ENCODE data around the gene PLAC9. TPM values are rescaled to one million over a fixed set of nuclear protein-coding genes. Genes with fewer than 3 reads are reported as not detected.

Gene PLAC9
- total and polyA plus RNA-seq, 2 experiments from 2014 or later, result 1.1 to 11.0 TPM

DNA sequence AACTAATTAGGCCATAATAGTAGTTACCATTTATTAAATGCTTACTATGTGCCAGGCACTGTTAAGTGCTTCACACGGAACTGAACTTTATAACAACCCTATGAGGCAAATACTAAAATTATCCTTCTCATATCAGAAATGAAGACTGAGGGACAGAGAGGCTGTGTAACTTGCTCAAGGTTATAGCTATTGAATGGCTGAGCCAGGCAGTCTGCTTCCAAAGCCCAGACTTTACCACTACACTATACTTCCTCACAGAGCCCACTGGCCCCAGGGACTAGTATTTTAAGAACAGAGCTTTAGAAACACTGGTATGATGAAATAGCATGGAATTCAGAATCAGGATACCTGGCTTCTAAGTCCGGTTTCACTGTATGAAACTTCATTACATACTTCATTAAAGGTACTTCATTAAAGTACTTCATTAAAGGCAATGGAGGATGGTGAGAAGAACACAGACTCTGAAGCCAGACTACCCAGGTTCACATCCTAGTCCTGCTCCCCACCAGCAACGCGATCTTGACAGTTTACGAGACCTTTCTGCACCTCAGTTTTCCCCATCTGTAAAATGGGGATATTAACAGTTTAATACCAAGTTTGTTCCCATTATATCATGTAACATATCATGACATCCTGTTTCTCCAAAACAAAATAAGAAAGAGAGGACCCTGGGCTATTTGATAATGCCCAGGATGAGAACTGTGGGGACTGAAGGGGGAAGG is 53.2 kb downstream of the PLAC9 start:
- DNase-seq (ENCODE audit: low spot score), result no peak
- no peaks in the 10 kb centered on the region for H3K27me3 Mint-ChIP-seq (ENCODE audit: insufficient read depth, low read depth, poor library complexity)

More for the DNA sequence above, 53.2 kb downstream of the PLAC9 start:
- H3K4me1 ChIP-seq (ENCODE audit: insufficient read depth), result no peaks in the 10 kb centered on the region; the same call in 1 of the 2 replicates
- ATAC-seq, result no peak
- H3K4me3 Mint-ChIP-seq, result no peak overlapping the region
- no peak overlapping the region for H3K4me2 ChIP-seq
- H2AFZ ChIP-seq, result no peak overlapping the region
- H3K36me3 Mint-ChIP-seq (ENCODE audit: low read depth), result no peaks in the 10 kb centered on the region
- peaks cover 19% of the 10 kb centered on the region for H3K4me1 Mint-ChIP-seq
- no peak overlapping the region for H3K27ac ChIP-seq (ENCODE audit: low read depth)
- no peaks in the 10 kb centered on the region for H3K36me3 ChIP-seq (ENCODE audit: insufficient read depth)
- H3K27ac Mint-ChIP-seq, result no peak overlapping the region
- no peak for TF ChIP-seq STAT1 (IDR thresholded peaks at IDR 0.05; ENCODE audit: unreplicated experiment)
- TF ChIP-seq NANOG (IDR thresholded peaks at IDR 0.05; ENCODE audit: borderline replicate concordance), result no peak
- no peak for TF ChIP-seq POLR2AphosphoS5 (IDR thresholded peaks at IDR 0.05; ENCODE audit: low read depth)
- TF ChIP-seq, protein P1, sequence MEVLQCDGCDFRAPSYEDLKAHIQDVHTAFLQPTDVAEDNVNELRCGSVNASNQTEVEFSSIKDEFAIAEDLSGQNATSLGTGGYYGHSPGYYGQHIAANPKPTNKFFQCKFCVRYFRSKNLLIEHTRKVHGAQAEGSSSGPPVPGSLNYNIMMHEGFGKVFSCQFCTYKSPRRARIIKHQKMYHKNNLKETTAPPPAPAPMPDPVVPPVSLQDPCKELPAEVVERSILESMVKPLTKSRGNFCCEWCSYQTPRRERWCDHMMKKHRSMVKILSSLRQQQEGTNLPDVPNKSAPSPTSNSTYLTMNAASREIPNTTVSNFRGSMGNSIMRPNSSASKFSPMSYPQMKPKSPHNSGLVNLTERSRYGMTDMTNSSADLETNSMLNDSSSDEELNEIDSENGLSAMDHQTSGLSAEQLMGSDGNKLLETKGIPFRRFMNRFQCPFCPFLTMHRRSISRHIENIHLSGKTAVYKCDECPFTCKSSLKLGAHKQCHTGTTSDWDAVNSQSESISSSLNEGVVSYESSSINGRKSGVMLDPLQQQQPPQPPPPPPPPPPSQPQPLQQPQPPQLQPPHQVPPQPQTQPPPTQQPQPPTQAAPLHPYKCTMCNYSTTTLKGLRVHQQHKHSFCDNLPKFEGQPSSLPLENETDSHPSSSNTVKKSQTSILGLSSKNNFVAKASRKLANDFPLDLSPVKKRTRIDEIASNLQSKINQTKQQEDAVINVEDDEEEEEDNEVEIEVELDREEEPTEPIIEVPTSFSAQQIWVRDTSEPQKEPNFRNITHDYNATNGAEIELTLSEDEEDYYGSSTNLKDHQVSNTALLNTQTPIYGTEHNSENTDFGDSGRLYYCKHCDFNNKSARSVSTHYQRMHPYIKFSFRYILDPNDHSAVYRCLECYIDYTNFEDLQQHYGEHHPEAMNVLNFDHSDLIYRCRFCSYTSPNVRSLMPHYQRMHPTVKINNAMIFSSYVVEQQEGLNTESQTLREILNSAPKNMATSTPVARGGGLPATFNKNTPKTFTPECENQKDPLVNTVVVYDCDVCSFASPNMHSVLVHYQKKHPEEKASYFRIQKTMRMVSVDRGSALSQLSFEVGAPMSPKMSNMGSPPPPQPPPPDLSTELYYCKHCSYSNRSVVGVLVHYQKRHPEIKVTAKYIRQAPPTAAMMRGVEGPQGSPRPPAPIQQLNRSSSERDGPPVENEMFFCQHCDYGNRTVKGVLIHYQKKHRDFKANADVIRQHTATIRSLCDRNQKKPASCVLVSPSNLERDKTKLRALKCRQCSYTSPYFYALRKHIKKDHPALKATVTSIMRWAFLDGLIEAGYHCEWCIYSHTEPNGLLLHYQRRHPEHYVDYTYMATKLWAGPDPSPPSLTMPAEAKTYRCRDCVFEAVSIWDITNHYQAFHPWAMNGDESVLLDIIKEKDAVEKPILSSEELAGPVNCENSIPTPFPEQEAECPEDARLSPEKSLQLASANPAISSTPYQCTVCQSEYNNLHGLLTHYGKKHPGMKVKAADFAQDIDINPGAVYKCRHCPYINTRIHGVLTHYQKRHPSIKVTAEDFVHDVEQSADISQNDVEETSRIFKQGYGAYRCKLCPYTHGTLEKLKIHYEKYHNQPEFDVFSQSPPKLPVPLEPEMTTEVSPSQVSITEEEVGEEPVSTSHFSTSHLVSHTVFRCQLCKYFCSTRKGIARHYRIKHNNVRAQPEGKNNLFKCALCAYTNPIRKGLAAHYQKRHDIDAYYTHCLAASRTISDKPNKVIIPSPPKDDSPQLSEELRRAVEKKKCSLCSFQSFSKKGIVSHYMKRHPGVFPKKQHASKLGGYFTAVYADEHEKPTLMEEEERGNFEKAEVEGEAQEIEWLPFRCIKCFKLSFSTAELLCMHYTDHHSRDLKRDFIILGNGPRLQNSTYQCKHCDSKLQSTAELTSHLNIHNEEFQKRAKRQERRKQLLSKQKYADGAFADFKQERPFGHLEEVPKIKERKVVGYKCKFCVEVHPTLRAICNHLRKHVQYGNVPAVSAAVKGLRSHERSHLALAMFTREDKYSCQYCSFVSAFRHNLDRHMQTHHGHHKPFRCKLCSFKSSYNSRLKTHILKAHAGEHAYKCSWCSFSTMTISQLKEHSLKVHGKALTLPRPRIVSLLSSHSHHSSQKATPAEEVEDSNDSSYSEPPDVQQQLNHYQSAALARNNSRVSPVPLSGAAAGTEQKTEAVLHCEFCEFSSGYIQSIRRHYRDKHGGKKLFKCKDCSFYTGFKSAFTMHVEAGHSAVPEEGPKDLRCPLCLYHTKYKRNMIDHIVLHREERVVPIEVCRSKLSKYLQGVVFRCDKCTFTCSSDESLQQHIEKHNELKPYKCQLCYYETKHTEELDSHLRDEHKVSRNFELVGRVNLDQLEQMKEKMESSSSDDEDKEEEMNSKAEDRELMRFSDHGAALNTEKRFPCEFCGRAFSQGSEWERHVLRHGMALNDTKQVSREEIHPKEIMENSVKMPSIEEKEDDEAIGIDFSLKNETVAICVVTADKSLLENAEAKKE (CRISPR knock-in tag; IDR thresholded peaks at IDR 0.05), result no peak
- TF ChIP-seq, protein P2, sequence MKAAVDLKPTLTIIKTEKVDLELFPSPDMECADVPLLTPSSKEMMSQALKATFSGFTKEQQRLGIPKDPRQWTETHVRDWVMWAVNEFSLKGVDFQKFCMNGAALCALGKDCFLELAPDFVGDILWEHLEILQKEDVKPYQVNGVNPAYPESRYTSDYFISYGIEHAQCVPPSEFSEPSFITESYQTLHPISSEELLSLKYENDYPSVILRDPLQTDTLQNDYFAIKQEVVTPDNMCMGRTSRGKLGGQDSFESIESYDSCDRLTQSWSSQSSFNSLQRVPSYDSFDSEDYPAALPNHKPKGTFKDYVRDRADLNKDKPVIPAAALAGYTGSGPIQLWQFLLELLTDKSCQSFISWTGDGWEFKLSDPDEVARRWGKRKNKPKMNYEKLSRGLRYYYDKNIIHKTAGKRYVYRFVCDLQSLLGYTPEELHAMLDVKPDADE (IDR thresholded peaks at IDR 0.05), result no peak
- TF ChIP-seq, protein P3, sequence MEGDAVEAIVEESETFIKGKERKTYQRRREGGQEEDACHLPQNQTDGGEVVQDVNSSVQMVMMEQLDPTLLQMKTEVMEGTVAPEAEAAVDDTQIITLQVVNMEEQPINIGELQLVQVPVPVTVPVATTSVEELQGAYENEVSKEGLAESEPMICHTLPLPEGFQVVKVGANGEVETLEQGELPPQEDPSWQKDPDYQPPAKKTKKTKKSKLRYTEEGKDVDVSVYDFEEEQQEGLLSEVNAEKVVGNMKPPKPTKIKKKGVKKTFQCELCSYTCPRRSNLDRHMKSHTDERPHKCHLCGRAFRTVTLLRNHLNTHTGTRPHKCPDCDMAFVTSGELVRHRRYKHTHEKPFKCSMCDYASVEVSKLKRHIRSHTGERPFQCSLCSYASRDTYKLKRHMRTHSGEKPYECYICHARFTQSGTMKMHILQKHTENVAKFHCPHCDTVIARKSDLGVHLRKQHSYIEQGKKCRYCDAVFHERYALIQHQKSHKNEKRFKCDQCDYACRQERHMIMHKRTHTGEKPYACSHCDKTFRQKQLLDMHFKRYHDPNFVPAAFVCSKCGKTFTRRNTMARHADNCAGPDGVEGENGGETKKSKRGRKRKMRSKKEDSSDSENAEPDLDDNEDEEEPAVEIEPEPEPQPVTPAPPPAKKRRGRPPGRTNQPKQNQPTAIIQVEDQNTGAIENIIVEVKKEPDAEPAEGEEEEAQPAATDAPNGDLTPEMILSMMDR (conservative IDR thresholded peaks at IDR 0.05; ENCODE audit: low read depth in 2 of 2), result no peak
- TF ChIP-seq ZNF114 (CRISPR knock-in tag; IDR thresholded peaks at IDR 0.05), result no peak
- TF ChIP-seq, protein P4, sequence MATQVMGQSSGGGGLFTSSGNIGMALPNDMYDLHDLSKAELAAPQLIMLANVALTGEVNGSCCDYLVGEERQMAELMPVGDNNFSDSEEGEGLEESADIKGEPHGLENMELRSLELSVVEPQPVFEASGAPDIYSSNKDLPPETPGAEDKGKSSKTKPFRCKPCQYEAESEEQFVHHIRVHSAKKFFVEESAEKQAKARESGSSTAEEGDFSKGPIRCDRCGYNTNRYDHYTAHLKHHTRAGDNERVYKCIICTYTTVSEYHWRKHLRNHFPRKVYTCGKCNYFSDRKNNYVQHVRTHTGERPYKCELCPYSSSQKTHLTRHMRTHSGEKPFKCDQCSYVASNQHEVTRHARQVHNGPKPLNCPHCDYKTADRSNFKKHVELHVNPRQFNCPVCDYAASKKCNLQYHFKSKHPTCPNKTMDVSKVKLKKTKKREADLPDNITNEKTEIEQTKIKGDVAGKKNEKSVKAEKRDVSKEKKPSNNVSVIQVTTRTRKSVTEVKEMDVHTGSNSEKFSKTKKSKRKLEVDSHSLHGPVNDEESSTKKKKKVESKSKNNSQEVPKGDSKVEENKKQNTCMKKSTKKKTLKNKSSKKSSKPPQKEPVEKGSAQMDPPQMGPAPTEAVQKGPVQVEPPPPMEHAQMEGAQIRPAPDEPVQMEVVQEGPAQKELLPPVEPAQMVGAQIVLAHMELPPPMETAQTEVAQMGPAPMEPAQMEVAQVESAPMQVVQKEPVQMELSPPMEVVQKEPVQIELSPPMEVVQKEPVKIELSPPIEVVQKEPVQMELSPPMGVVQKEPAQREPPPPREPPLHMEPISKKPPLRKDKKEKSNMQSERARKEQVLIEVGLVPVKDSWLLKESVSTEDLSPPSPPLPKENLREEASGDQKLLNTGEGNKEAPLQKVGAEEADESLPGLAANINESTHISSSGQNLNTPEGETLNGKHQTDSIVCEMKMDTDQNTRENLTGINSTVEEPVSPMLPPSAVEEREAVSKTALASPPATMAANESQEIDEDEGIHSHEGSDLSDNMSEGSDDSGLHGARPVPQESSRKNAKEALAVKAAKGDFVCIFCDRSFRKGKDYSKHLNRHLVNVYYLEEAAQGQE (IDR thresholded peaks at IDR 0.05; ENCODE audit: unreplicated experiment), result no peak
- TF ChIP-seq EZH2phosphoT487 (IDR thresholded peaks at IDR 0.05; ENCODE audit: unreplicated experiment), result no peak
- TF ChIP-seq EZH2 (IDR thresholded peaks at IDR 0.05; ENCODE audit: low read depth, unreplicated experiment), result no peak
- no peak for TF ChIP-seq ZNF331 (CRISPR knock-in tag; IDR thresholded peaks at IDR 0.05; ENCODE audit: low read depth)
- peaks cover 21% of the 10 kb centered on the region for H4K20me1 ChIP-seq (replicated peaks; ENCODE audit: insufficient read depth)
- H3K9me2 ChIP-seq (ENCODE audit: insufficient read depth), result no peaks in the 10 kb centered on the region; the same call in 1 of the 2 replicates
- H3K27me3 ChIP-seq (ENCODE audit: insufficient read depth), result no peaks in the 10 kb centered on the region
- H3K4me3 ChIP-seq, result no peak overlapping the region
- H3K79me2 ChIP-seq (replicated peaks; ENCODE audit: insufficient read depth), result peaks cover 45% of the 10 kb centered on the region
- H3K9me3 Mint-ChIP-seq, result no peaks in the 10 kb centered on the region
- no peaks in the 10 kb centered on the region for H3F3A ChIP-seq (replicated peaks; ENCODE audit: low read depth)
